HAP-1 (cell line): Measurements from ENCODE around the gene KAT2A.
"Not testable (repeated sequence)": the region's sequence is repeated elsewhere in the genome, so short reads cannot be mapped to it uniquely, and the experiment has no call there.

Experiments used
- DNase-seq, 2 experiments: peaks; one replicate each; pipeline ENCODE4 v3.0.0-alpha.2; 2016 to 2020; ENCODE audit warnings: low spot score in 2 of 2
- H3K27me3 ChIP-seq: fragments of 250-450 bp; sonication (Bioruptor Pico); 2 replicates; pipeline ENCODE4 v1.5.1; 2020; ENCODE audit warnings: low read depth, mild to moderate bottlenecking, moderate library complexity
- H3K36me3 ChIP-seq: fragments of 250-450 bp; sonication (Bioruptor Pico); replicated peaks from 2 replicates; pipeline ENCODE4 v1.5.1; 2020; ENCODE audit warnings: mild to moderate bottlenecking
- H3K4me1 ChIP-seq: fragments of 250-450 bp; sonication (Bioruptor Pico); 2 replicates; pipeline ENCODE4 v1.5.1; 2020; ENCODE audit warnings: mild to moderate bottlenecking
- H3K4me3 ChIP-seq: fragments of 250-450 bp; sonication (Bioruptor Pico); 2 replicates; pipeline ENCODE4 v1.5.1; 2020; ENCODE audit warnings: mild to moderate bottlenecking, moderate library complexity
- H3K9me3 ChIP-seq: fragments of 250-450 bp; sonication (Bioruptor Pico); 2 replicates; pipeline ENCODE4 v1.5.1; 2020; ENCODE audit warnings: mild to moderate bottlenecking, moderate library complexity
- in situ Hi-C: fragments of 300-500 bp; cut with MboI; formaldehyde crosslinking; loops from 3 replicates; pipeline ENCODE4 v1.14.3; 2020; ENCODE audit warnings: low sequenced_read_pairs, inconsistent platforms, mixed read lengths

The KAT2A gene

DNA sequence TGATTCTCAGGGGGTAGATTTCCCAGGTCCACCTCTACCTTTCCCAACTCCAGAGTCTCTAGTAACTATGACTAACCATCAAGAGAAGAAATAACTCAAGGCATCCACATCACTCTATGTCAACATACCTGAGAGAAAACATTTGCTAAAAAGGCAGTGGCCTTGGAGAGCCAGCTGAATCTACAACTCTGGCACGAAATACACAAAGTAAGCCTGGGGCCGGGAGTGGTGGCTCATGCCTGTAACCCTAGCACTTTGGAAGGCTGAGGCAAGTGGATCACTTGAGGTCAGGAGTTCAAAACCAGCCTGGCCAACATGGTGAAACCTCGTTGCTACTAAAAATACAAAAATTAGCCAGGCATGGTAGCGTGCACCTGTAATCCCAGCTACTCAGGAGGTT is 22.0 kb upstream of the KAT2A start:
- DNase-seq, H3K4me3 ChIP-seq, H3K9me3 ChIP-seq, H3K27me3 ChIP-seq, in situ Hi-C loops: not testable (repeated sequence)
- H3K4me1 ChIP-seq: peaks cover 20% of the 10 kb centered on the region
- peaks cover 17% of the 10 kb centered on the region for H3K36me3 ChIP-seq

DNA sequence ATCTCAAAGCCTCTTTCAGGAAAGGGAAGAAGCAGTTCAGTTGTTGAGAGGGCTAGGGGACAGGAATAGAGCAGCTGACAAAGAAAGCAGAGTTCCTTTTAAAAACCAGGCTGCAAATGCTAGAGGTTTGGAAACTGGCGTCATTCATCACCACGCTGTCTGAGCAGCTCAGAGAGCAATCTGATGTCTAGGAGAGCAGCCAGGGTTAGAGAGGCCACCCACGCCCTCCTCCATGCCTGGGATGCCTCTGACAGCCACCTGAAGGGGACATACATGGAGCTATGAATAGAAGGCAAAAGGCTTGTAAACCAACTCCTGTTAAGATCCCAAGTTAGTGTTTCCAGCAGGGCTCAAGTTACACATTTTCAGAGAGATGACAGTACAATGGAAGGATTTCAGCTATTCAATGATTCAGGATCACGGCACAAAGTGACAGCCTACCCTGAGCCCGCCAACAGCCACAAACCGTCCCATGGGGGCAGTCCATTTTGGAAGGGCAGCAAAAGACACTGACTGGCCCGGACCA is 21.3 kb upstream of the KAT2A start:
- Histone ChIP-seq H3K36me3 (peaks cover 17% of the 10 kb centered on the region), H3K27me3 (no peaks in the 10 kb centered on the region)
- peak; percentile 84 to 93 for DNase-seq

DNA sequence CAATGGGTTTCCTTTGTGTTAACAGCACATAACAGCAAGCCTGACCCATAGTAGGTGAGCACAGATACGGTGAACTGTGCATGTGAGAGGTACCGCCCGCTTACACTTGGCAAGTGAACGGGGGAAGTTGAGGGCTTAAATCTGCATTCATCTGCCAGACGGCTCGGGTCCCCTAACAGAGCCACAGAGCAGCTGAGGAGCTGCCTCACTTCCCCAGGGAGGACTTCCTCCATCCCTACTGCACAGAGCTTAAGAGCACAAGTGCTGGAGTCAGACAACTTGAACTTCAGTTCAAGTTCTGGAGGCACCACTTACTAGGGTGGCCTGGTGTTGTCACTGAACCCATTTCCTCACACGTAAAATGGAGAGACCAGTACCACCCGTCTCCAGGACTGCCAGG is 20.2 kb upstream of the KAT2A start:
- no peaks in the 10 kb centered on the region for H3K9me3 ChIP-seq
- in situ Hi-C loops: no loop called here
- H3K27me3 ChIP-seq: no peaks in the 10 kb centered on the region
- no peak for DNase-seq
- H3K4me1 ChIP-seq: peaks cover 20% of the 10 kb centered on the region
- no peak overlapping the region for H3K4me3 ChIP-seq
- H3K36me3 ChIP-seq: peaks cover 17% of the 10 kb centered on the region

More for the DNA sequence above, 21.3 kb upstream of the KAT2A start:
- in situ Hi-C loops: no loop called here
- H3K4me1 ChIP-seq: peaks cover 20% of the 10 kb centered on the region
- no peak overlapping the region for H3K4me3 ChIP-seq
- no peaks in the 10 kb centered on the region for H3K9me3 ChIP-seq

DNA sequence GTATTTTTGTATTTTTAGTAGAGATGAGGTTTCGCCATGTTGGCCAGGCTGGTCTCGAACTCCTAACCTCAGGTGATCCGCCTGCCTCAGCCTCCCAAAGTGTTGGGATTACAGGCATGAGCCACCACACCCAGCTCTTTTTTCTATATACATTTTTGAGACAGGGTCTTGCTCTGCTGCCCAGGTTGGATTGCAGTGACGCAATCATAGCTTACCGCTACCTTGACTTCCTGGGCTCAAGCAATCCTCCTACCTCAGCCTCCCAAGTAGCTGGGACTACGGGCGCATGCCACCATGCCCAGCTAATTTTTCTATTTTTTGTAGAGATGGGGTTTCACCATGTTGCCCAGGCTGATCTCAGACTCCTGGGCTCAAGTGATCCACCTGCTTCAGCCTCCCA is 19.5 kb upstream of the KAT2A start:
- DNase-seq, H3K4me3 ChIP-seq, in situ Hi-C loops, H3K9me3 ChIP-seq, H3K27me3 ChIP-seq: not testable (repeated sequence)
- Histone ChIP-seq H3K36me3 (peaks cover 24% of the 10 kb centered on the region), H3K4me1 (peaks cover 20% of the 10 kb centered on the region)

DNA sequence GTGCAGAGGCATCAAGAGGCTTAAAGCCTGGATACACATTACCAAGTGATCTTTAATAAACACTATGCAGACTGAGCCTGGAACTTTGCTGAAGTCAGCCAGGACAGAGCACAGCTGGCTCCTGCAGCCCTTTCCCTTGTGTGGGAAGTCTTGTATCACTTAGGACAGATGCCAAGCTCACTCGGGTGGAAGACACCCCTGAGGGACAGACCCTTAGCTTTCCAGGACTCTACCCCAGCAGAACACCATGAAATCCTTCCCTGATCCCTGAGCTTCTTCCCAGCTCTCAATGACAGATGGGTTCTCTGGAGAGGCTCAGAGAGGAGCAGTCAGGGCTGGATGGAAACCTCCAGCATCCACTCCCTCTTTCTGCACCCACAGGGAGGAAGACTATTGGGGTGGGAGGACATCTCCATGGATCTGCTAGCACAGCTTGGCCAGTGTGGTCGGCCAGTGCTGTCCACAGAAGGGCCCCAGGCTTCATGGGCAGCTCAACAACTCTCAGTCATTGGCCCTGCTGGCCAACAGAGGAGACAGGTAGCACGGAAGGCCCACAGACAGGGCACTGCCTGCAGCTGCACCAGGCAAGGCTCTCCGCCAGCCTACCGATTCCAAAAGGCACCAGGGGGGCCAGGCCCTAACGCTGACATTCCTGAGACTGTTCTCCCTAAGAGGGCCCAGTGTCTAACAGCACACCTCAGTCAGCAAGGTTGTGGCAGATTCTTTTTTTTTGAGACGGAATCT is 17.8 kb upstream of the KAT2A start:
- in situ Hi-C loops: no loop called here

DNA sequence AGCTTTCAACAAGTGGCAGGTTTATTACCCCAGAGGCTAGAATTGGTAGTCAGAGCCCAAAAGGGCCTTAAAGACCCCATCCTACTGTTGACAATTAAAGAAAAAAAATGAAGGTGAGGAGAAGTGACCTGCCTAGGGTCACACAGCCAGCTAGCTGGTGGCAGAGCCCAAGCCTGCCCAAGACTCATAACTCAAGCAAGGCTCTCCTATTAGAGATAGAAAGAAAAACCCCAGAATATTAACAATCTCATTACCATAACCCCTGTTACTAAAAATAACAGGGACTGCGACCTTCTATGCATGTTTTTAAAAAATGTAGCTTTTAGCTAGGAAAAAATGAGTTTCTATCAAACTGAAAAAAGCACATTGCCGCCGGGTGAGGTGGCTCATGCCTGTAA is 15.5 kb upstream of the KAT2A start:
- Histone ChIP-seq H3K36me3 (peaks cover 20% of the 10 kb centered on the region), H3K27me3 (no peaks in the 10 kb centered on the region), H3K9me3 (no peaks in the 10 kb centered on the region), H3K4me3 (no peak overlapping the region), H3K4me1 (peaks cover under 1% of the 10 kb centered on the region)
- in situ Hi-C loops: no loop called here
- no peak for DNase-seq

More for the DNA sequence above, 17.8 kb upstream of the KAT2A start:
- H3K4me3 ChIP-seq: no peak overlapping the region
- H3K27me3 ChIP-seq: no peaks in the 10 kb centered on the region
- DNase-seq: no peak
- no peaks in the 10 kb centered on the region for H3K9me3 ChIP-seq
- peaks cover 20% of the 10 kb centered on the region for H3K4me1 ChIP-seq
- peaks cover 21% of the 10 kb centered on the region for H3K36me3 ChIP-seq

DNA sequence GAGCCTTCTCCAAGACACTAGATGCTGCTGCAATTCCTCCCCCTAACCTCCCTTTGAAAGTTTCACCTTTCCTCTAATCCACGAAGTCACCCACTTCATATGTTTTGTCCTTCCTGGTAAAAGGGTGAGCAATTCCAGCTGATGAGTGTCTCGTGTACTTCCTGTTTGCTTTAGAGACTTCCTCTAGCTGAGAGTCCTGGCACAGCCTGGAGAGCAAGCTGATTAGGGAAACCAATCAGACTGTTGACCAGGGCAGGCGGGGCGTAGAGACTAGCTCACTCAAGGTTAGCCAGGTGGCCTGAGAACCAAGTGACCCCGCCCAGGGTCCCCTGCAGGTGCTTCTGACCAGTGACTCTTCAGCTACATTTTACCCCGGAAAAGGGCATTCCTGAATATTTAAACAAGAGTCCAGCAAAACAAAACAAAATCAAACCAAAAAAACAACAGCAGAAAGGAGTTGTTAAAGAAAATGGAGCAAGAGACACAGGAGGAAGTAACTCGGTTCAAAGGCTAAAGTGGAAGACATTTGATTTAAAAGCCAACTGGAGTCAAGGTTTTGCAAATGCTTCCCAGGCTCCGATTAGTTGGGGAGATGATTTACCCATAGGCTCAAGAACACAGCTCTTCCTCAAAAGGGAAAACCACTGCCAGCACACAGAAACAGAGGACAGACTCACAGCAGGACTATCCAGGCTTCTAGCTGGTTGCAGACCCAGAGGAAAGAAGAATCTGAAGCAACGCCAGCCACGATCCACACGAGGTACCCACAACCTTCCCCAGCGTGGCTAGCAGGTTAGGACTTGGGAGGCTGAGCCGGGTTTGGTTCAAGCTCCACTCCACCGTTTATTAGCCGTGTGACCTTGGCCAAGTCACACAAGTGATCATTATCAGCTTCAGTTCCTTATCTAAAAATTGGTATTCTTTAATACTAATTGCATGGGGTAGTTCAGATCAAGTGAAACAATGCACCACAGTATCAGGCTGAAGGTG is 14.8 kb upstream of the KAT2A start:
- H3K4me1 ChIP-seq: no peaks in the 10 kb centered on the region
- in situ Hi-C loops: no loop called here
- no peak for DNase-seq
- peaks cover 13% of the 10 kb centered on the region for H3K36me3 ChIP-seq
- H3K27me3 ChIP-seq: no peaks in the 10 kb centered on the region
- no peak overlapping the region for H3K4me3 ChIP-seq
- no peaks in the 10 kb centered on the region for H3K9me3 ChIP-seq

DNA sequence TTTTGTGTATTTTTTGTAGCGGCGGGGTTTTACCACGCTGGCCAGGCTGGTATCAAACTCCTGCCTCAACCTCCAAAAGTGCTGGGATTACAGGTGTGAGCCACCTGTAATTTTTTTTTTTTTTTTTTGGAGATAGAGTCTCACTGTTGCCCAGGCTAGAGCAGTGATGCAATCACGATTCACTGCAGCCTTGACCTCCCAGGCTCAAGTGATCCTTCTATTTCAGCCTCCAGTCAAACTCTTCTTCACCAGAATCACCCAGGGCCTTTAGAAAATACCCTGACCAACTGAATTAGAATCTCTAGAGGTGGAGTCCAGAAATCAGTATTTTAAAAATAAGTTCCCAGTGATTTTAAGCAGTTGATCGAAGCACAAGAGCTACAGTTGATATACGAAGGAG is 14.0 kb upstream of the KAT2A start:
- H3K4me1 ChIP-seq: no peaks in the 10 kb centered on the region
- no peaks in the 10 kb centered on the region for H3K27me3 ChIP-seq
- DNase-seq: no peak
- H3K4me3 ChIP-seq: no peak overlapping the region
- peaks cover 15% of the 10 kb centered on the region for H3K36me3 ChIP-seq
- in situ Hi-C loops: no loop called here
- no peaks in the 10 kb centered on the region for H3K9me3 ChIP-seq

DNA sequence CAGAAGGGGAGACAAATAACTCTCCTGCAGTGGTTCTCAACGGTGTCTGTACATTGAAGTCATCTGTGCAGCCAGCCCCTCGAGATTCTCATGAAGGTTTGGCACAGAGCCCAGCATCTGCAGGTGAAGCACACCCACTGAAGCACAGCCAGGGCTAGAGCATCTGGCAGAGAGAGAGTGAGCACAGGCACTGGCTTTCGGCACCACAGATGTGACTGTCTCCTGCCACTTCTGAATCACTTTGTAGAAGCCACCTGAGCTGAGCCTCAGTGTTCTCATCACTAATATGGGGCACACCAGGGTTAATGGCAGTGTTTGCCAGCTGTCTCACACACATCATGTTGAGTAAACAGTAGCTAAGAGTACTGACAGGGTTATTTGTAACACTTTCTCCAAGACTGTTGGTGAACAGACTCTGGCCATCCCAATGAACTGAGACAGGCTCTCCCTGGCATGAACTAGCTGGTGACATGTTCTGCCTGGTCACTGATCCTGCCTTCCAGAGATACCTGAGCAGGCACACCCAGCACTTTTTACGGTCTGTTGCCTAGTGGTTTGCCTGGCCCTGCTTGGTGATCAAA is 12.4 kb upstream of the KAT2A start:
- Histone ChIP-seq H3K4me1 (no peaks in the 10 kb centered on the region), H3K4me3 (no peak overlapping the region), H3K36me3 (peaks cover 31% of the 10 kb centered on the region), H3K9me3 (no peaks in the 10 kb centered on the region), H3K27me3 (no peaks in the 10 kb centered on the region)
- in situ Hi-C loops: no loop called here
- DNase-seq: no peak

DNA sequence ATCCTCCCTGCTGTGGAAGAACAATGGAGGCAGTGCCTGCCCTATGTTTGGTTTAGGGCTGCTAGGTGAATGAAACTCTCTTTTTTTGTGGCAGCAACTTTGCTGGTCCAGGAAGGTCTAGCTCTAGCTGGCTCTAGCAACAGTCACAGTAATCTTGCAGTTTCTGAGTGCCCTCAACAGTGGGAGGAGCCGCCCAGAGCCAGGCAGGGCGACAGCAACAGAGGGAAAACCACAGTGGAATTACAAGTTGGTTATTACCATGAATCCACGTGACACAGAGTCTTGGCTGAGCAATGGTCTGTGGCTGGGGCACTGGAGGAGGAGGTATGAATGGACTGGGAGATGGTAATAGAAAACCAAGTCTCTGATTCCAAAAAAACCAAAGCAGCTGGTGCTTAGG is 11.8 kb upstream of the KAT2A start:
- peaks cover 37% of the 10 kb centered on the region for H3K36me3 ChIP-seq
- in situ Hi-C loops: no loop called here
- no peaks in the 10 kb centered on the region for H3K4me1 ChIP-seq
- no peak overlapping the region for H3K4me3 ChIP-seq
- H3K27me3 ChIP-seq: no peaks in the 10 kb centered on the region
- DNase-seq: no peak
- no peaks in the 10 kb centered on the region for H3K9me3 ChIP-seq

DNA sequence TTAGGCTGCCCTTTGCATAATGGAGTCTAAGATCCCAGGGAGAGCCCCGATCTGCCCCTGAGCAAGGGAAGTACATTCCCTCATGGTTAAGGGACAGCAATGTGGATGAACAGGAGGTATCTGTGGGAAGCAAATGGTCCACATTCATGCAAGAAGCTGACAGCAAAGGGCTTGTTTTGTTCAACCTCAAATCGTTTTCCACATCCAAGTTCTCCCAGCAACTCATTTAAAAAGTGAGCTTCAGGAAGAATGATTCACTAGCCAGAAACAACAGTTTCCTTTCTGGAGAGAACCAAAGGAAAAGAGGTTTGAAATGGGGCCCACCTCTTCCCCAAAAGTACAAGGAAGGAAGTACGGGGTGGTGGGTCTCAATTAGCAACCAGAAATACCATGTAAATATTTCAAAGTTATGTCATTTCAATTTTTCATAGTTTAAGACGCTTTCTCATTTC is 10.8 kb upstream of the KAT2A start:
- Histone ChIP-seq H3K27me3 (no peaks in the 10 kb centered on the region), H3K9me3 (no peaks in the 10 kb centered on the region), H3K4me1 (no peaks in the 10 kb centered on the region), H3K36me3 (peaks cover 41% of the 10 kb centered on the region), H3K4me3 (no peak overlapping the region)
- DNase-seq: no peak
- in situ Hi-C loops: no loop called here

DNA sequence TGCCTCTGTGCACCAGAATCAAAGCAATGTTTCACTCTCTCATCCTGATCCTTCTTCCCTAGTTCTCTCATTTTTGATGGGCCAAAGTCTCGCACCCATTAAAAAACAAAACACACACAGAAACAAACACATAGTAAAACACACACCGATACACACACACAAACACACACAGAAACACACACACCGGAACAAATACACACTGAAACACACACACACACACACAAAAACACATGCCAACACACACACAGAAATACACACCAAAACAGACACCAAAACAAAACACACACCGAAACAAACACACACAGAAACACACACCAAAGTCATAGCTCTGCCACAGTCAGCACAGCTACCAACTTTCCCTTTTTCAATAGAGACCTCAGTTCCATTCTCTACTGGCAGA is 10.1 kb upstream of the KAT2A start:
- Histone ChIP-seq H3K4me1 (no peaks in the 10 kb centered on the region), H3K27me3 (no peaks in the 10 kb centered on the region), H3K9me3 (no peaks in the 10 kb centered on the region), H3K4me3 (no peak overlapping the region), H3K36me3 (peaks cover 44% of the 10 kb centered on the region)
- in situ Hi-C loops: no loop called here
- DNase-seq: no peak

DNA sequence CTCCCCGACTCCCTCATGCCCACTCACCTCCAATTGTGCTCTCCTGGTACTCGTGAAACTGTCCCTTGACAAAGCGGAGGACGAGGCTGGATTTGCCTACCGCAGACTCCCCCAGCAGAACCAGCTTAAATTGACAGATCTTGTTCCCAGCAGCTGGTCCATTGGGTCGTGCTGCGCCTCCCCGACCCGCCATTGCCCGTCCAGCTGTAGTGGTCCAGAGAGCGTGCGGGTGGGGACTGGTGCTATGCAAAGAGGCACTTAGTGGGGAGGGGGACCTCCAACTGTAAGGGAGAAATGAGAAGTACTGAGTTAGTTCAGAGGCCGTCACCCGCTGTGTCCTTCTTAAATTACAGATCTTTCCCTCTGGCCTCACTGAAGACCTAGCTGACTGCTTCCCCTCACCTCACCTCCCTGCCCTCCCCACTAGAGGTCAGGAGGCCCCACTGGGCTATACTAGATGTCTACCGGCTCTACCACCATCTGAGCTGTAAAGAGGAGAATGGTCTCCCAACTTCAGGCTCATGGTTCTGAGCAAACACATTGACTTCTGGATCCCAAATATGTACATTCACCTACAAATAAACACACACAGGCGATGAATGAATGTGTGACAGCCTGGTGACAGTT is 9.3 kb upstream of the KAT2A start:
- Histone ChIP-seq H3K4me1 (no peaks in the 10 kb centered on the region), H3K4me3 (no peak overlapping the region), H3K9me3 (no peaks in the 10 kb centered on the region), H3K36me3 (peaks cover 44% of the 10 kb centered on the region), H3K27me3 (no peaks in the 10 kb centered on the region)
- in situ Hi-C loops: no loop called here
- DNase-seq: no peak
